A673 (cell line): ENCODE measurements around the gene CCDC85A. TPM values are rescaled to one million over a fixed set of nuclear protein-coding genes. Genes with fewer than 3 reads are reported as not detected.

Source experiments
- BruUV-seq: library from RNA; stranded (reverse); fragments of 400-500 nt; replicated peaks from 2 replicates; lab custom pipeline; 2021; lab: Mats Ljungman, UMichigan
- CTCF ChIA-PET: fragments of 300-600 bp; sonication (Branson Sonifier 250); formaldehyde crosslinking; loops from one replicate; lab custom pipeline; 2022; ENCODE audit warnings: antibody characterized with exemption; lab: Charles Lee
- POLR2A ChIA-PET: fragments of 300-600 bp; sonication (Branson Sonifier 250); formaldehyde crosslinking; loops from one replicate; lab custom pipeline; 2022; ENCODE audit warnings: antibody characterized with exemption; ENCODE audit not compliant: low non-redundant PET; lab: Charles Lee
- DNase-seq: peaks from one replicate; pipeline ENCODE4 v3.0.0-alpha.2; 2015; ENCODE audit warnings: low spot score
- H3K27ac ChIP-seq: fragments of 200-600 bp; sonication (generic); 2 replicates; pipeline ENCODE4 v1.5.1; 2016; ENCODE audit warnings: mixed run types, low read depth, mild to moderate bottlenecking, mixed read lengths, antibody characterized with exemption, low read length; ENCODE audit not compliant: poor library complexity, severe bottlenecking
- H3K27me3 ChIP-seq: fragments of 200-600 bp; sonication (generic); replicated peaks from 2 replicates; pipeline ENCODE4 v1.6.1; 2017; ENCODE audit warnings: mixed run types, low read depth, mild to moderate bottlenecking, mixed read lengths, antibody characterized with exemption, low read length; ENCODE audit not compliant: insufficient read depth, poor library complexity
- H3K36me3 ChIP-seq: fragments of 200-600 bp; sonication (generic); 2 replicates; pipeline ENCODE4 v1.6.1; 2016; ENCODE audit warnings: mixed run types, mild to moderate bottlenecking, mixed read lengths, antibody characterized with exemption, low read length; ENCODE audit not compliant: insufficient read depth, poor library complexity, severe bottlenecking
- H3K4me1 ChIP-seq: fragments of 200-600 bp; sonication (generic); 2 replicates; pipeline ENCODE4 v1.6.1; 2017; ENCODE audit warnings: mixed run types, mild to moderate bottlenecking, mixed read lengths, antibody characterized with exemption, low read length; ENCODE audit not compliant: insufficient read depth, poor library complexity, severe bottlenecking
- H3K4me3 ChIP-seq: fragments of 200-600 bp; sonication (generic); 2 replicates; pipeline ENCODE4 v1.5.1; 2016; ENCODE audit warnings: low read depth, mixed run types, mild to moderate bottlenecking, mixed read lengths, low read length; ENCODE audit not compliant: poor library complexity, severe bottlenecking
- H3K9me3 ChIP-seq: fragments of 200-600 bp; sonication (generic); 2 replicates; pipeline ENCODE4 v1.6.1; 2016; ENCODE audit warnings: mixed run types, low read depth, mild to moderate bottlenecking, mixed read lengths, antibody characterized with exemption, low read length; ENCODE audit not compliant: poor library complexity, severe bottlenecking
- CTCF ChIP-seq: fragments of 300-800, 200-600 bp; sonication (generic); conservative IDR thresholded peaks from 2 replicates; pipeline ENCODE4 v1.5.1; 2017; ENCODE audit warnings: low read depth, mild to moderate bottlenecking, antibody characterized with exemption, low read length, moderate library complexity, mixed read lengths
- EZH2 ChIP-seq: fragments of 200-600 bp; sonication (generic); IDR thresholded peaks from 2 replicates; pipeline ENCODE4 v1.6.1; 2017; ENCODE audit warnings: borderline replicate concordance, low read depth, mild to moderate bottlenecking, mixed read lengths, antibody characterized with exemption, low read length; ENCODE audit not compliant: poor library complexity, severe bottlenecking
- intact Hi-C: fragments of 100-400 bp; cut with micrococcal nuclease; formaldehyde crosslinking; loops from one replicate; pipeline ENCODE4 v1.10.0; 2022; ENCODE audit not compliant: unreplicated experiment
- total RNA-seq: library from RNA; stranded (reverse); gene quantifications from 2 replicates; pipeline ENCODE4 v1.2.3, GENCODE V29; 2021

The CCDC85A gene
- total RNA-seq, 1 experiment from 2014 or later, result 0.39 TPM

GRCh38 chr2:56239437-56239836 lies 55.6 kb downstream of the CCDC85A start:
- H3K27ac ChIP-seq, result no peak overlapping the region
- no peak overlapping the region for H3K4me3 ChIP-seq
- H3K27me3 ChIP-seq, result no peaks in the 10 kb centered on the region
- intact Hi-C loops, result no loop called here
- POLR2A ChIA-PET, result no interaction called here
- CTCF ChIA-PET, result no interaction called here
- no peak for DNase-seq
- BruUV-seq, result no TSS peak
- TF ChIP-seq CTCF (no peak), EZH2 (no peak)
- H3K36me3 ChIP-seq, result no peaks in the 10 kb centered on the region
- no peaks in the 10 kb centered on the region for H3K4me1 ChIP-seq
- H3K9me3 ChIP-seq, result no peaks in the 10 kb centered on the region

- no peak for TF ChIP-seq CTCF
- TF ChIP-seq EZH2, result no peak
- POLR2A ChIA-PET, result no interaction called here
- CTCF ChIA-PET, result no interaction called here
- Histone ChIP-seq H3K27ac (no peak overlapping the region), H3K27me3 (no peaks in the 10 kb centered on the region), H3K9me3 (no peaks in the 10 kb centered on the region), H3K36me3 (no peaks in the 10 kb centered on the region), H3K4me3 (no peak overlapping the region), H3K4me1 (no peaks in the 10 kb centered on the region)
- intact Hi-C loops, result no loop called here
- no TSS peak for BruUV-seq
- no peak for DNase-seq
Measured at GRCh38 chr2:56240210-56240609, 56.4 kb downstream of the CCDC85A start.

GRCh38 chr2:56244506-56244905 lies 60.7 kb downstream of the CCDC85A start:
- BruUV-seq, result no TSS peak
- Histone ChIP-seq H3K27me3 (no peaks in the 10 kb centered on the region), H3K27ac (no peak overlapping the region), H3K4me1 (no peaks in the 10 kb centered on the region), H3K4me3 (no peak overlapping the region), H3K9me3 (no peaks in the 10 kb centered on the region), H3K36me3 (no peaks in the 10 kb centered on the region)
- POLR2A ChIA-PET, result no interaction called here
- no peak for DNase-seq
- CTCF ChIA-PET, result no interaction called here
- no peak for TF ChIP-seq CTCF
- TF ChIP-seq EZH2, result no peak
- intact Hi-C loops, result no loop called here
